ENCODE measurements around the gene ADD3.

Gene ADD3

GRCh38 chr10:110067960-110068770 is 60.4 kb downstream of the ADD3 start:
- FAIRE-seq: peak; percentile 52

DNA sequence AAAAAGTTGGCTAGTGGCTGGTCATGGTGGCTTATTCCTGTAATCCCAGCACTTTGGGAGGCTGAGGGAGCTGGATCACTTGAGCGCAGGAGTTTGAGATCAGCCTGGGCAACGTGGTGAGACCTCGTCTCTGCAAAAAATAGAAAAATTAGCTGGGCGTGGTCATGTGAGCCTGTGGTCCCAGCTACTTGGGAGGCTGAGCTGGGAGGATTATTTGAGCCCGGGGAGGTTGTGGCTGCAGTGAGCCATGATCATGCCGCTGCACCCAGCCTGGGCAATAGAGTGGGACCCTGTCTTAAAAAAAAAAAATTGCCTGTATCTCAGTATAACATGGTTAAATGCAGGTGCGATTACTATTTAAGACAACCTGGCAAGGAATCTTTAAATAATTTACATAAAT is 61.0 kb downstream of the ADD3 start:
- TF ChIP-seq POLR2A (IDR thresholded peaks at IDR 0.05; ENCODE audit: low read depth, low read length): no peak
- no peak for FAIRE-seq
- DNase-seq (ENCODE audit: insufficient read length, low spot score): no peak

More at GRCh38 chr10:110067960-110068770, 60.4 kb downstream of the ADD3 start:
- no peak for TF ChIP-seq POLR2A (IDR thresholded peaks at IDR 0.05; ENCODE audit: low read depth, low read length)
- no peak for DNase-seq (ENCODE audit: insufficient read length, low spot score)

DNA sequence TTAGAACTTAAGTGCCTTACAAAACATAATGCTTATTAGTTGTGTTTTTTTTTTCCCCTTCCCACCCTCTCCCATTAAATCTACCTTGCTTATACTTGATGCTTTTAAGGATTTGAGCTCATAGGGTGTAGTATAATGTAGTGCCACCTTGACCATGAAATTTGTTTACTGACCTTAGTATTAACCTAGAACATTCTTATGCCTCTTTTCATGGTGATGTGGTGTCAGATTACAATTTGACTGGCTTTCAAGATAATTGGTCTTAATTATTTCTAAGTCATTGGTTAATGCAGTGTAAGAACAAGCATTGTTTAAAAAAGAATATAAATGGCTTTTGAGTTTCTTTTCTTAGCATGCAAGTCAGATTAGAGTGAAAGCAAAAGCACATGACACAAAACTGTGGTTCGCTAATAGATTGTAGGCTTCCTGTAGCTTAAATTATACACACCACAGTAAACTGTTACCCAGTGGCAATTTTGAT is 61.8 kb downstream of the ADD3 start:
- DNase-seq (ENCODE audit: insufficient read length, low spot score): no peak
- TF ChIP-seq POLR2A (IDR thresholded peaks at IDR 0.05; ENCODE audit: low read depth, low read length): no peak
- no peak for FAIRE-seq

DNA sequence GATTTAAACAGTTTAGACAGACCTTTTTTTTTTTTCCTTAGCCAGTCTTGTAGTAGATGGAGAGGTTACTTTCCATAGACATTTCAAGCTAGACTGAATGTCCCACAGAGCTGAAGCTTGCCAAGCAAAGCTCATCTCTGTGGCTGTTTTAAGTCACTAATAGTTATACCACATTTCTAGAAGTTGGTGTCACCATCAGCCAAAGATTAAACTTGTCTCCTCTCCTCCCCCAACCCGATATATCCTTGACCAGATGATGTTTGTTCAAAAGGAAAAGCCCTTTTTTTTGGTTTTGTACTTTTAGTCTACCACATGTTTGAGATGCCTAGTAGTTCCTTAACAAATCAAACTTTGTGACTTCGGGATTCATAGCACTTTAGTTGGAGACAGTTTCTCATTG is 66.1 kb downstream of the ADD3 start:
- no peak for DNase-seq (ENCODE audit: insufficient read length, low spot score)
- FAIRE-seq: no peak
- no peak for TF ChIP-seq POLR2A (IDR thresholded peaks at IDR 0.05; ENCODE audit: low read depth, low read length)

GRCh38 chr10:110074298-110074697 is 66.5 kb downstream of the ADD3 start:
- no peak for FAIRE-seq
- no peak for DNase-seq (ENCODE audit: insufficient read length, low spot score)
- TF ChIP-seq POLR2A (IDR thresholded peaks at IDR 0.05; ENCODE audit: low read depth, low read length): no peak

DNA sequence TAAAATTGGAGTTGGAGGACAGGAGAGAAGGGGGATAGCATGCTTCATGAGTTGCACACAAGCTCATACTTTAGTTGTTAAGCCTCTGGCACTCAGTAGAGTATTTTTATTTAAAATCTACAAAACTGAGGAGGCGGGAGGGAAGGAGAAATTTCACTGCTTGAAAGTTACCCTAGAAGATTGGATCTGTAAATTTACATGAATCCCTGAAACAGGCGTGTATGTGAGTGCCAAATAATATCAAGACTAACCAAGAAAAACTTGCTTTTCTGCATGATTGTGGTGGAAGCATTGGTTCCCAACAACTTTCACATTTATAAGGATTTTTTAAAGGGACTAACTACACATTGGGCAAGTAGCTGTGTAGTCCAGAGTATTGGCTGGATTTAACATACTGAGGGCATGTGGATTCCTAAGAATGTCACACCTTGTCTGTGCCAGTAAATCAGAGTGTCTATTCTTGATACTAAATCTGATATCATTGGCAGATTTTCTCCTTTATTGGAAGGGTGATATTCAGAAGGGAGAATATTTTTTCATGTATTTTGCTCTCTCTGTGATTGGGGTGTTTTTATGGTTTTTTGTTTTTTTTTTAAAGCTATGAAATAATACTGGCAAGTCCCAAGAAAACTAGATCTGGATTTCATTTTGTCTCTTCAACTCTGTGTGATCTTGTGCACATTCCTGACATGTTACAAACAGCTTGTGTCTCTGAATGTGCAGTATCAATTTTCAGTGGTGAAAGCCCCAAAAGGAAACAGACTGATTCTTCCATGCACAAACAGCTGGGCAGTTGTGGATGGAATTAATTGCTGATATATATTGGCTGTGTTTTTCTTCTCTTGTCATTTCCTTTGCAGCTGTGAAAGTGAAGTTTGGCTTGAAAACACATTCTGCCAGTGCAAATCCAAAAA is 67.2 kb downstream of the ADD3 start:
- FAIRE-seq (peak; percentile 48), DNase-seq (ENCODE audit: insufficient read length, low spot score) (no peak)
- no peak for TF ChIP-seq POLR2A (IDR thresholded peaks at IDR 0.05; ENCODE audit: low read depth, low read length)

- no peak for DNase-seq (ENCODE audit: insufficient read length, low spot score)
- no peak for TF ChIP-seq POLR2A (IDR thresholded peaks at IDR 0.05; ENCODE audit: low read depth, low read length)
- no peak for FAIRE-seq
Observed at GRCh38 chr10:110075686-110076085, 67.9 kb downstream of the ADD3 start.

DNA sequence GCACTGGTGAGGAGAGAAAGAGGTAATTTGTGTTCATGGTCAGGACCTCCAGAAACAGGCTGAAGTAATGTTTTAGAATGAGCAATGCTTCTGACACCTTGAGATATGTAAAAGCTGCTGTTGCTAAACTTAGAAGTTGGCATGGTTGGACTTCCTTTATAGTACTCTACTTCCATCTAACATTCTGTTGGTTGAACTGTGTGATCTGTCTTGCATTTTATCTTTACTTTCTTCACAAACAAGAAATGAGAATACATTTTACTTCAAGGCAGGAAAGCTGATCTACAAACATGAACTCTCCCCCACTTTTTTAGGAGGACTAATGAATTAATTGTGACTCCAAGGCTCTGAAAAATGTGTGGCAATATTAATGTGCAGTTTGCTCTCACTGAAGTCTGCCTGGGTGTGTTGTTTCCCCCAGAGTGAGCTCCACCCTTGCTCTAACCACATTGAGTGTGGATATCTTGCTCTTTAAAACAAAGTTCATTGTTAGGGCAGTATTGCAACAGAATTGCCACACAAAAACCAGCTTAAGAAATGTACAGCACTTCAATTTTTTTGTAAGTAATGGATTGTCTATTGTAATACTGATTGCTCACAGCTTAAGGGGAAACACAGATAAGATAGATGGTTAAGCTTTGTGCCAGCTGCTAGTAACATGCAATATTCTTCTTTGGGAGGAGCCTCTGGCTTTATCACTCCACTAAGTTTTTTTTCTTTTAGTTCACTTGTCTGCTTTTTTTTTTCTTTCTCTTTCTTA is 69.0 kb downstream of the ADD3 start:
- no peak for DNase-seq (ENCODE audit: insufficient read length, low spot score)
- peak; percentile 95 for FAIRE-seq

DNA sequence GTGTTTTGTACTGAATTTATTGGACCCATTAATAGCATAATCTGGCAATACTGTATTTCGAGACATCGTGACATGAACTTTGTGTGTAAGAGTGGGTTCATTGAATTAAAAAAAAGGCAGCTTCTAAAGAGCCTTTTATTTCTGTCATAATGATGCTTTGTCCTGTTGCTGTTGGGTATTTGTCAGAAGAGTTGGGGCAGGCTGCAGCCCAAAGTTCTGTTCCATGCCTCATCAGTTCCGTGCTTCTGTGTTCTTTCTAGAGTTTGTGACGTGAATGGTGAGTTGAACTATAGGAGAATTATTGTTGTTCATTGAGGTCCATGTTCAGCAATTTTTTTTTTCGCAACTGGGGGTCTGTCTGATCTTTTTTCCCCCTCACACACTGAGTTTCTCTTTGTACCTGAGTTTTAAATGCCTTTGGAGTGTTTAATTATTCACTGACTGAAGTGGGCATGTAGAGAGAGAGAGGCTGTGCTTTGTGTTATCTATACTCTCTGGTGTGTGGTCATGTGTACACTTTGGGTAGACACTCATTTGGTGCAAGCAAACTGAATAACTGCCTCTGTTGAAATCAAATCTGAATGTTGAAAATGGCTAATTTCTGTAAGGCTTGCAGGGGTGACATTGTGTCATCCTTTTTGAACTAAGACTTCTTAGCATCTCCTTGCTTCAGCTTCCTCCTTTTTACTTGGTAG is 69.8 kb downstream of the ADD3 start:
- no peak for TF ChIP-seq POLR2A (IDR thresholded peaks at IDR 0.05; ENCODE audit: low read depth, low read length)
- FAIRE-seq: peak; percentile 64

More for the DNA sequence above, 69.0 kb downstream of the ADD3 start:
- no peak for TF ChIP-seq POLR2A (IDR thresholded peaks at IDR 0.05; ENCODE audit: low read depth, low read length)

DNA sequence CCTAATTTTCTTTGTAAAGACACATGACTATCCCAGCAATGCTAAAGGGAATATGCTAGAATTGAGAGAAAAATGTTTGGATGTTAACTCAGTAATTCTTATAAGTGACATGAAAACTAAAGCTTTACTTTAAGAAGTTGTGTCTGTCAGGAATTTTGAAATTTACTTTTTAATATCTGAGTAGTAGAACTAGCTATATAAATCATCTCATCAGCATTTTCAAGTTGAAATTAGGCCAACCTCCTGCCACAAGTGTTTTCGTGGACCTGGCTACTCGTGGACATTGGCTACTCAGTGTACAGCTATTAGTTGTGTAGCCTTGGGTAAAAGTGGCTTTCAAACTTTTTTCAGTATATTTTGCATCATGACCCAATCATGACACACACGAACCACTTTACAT is 70.5 kb downstream of the ADD3 start:
- no peak for FAIRE-seq

More for the DNA sequence above, 69.8 kb downstream of the ADD3 start:
- DNase-seq (ENCODE audit: insufficient read length, low spot score): no peak

GRCh38 chr10:110081911-110082310 is 74.1 kb downstream of the ADD3 start:
- FAIRE-seq: peak; percentile 88
- peak; percentile 18 for DNase-seq (ENCODE audit: insufficient read length, low spot score)
- no peak for TF ChIP-seq POLR2A (IDR thresholded peaks at IDR 0.05; ENCODE audit: low read depth, low read length)

More for the DNA sequence above, 70.5 kb downstream of the ADD3 start:
- DNase-seq (ENCODE audit: insufficient read length, low spot score): no peak
- no peak for TF ChIP-seq POLR2A (IDR thresholded peaks at IDR 0.05; ENCODE audit: low read depth, low read length)

GRCh38 chr10:110083884-110084283 is 76.1 kb downstream of the ADD3 start:
- no peak for DNase-seq (ENCODE audit: insufficient read length, low spot score)
- FAIRE-seq: no peak
- TF ChIP-seq POLR2A (IDR thresholded peaks at IDR 0.05; ENCODE audit: low read depth, low read length): no peak

DNA sequence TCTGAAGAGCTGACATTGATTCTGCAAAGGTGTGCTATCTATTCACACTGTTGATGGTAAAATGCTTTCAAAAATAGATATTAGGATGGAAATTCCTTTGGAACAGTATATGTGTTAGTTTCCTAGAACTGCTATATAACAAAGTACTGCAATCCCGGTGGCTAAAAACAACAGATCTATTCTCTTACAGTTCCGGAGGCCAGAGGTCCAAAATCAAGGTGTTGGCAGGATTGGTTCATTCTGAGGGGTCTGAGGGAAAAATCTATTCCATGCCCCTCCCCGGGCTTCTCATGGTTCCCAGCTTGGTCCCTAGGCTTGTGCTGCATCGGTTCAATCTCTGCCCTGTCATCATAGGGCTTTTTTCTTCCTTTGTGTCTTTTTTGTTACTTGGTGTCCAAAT is 79.9 kb downstream of the ADD3 start:
- DNase-seq (ENCODE audit: insufficient read length, low spot score) (no peak), FAIRE-seq (no peak)
- no peak for TF ChIP-seq POLR2A (IDR thresholded peaks at IDR 0.05; ENCODE audit: low read depth, low read length)
